GM12878 (cell line): Measurements from ENCODE around the gene AGAP3. TPM values are rescaled to one million over a fixed set of nuclear protein-coding genes. Genes with fewer than 3 reads are reported as not detected.

Source experiments
- BHLHE40 ChIP-seq, 2 experiments: fragments of 450-650 bp in 1 of 2; IDR thresholded peaks; 2 replicates each; pipeline ENCODE4 v1.6.1; 2011 to 2017; ENCODE audit warnings: low read depth in 2 of 2, borderline replicate concordance in 1 of 2, improper control_type of control experiment in 1 of 2, low read length in 1 of 2, mild to moderate bottlenecking in 1 of 2
- BRCA1 ChIP-seq: IDR thresholded peaks from 2 replicates; pipeline ENCODE4 v1.6.1; 2011; ENCODE audit warnings: low read depth, low read length, improper control_type of control experiment
- CUX1 ChIP-seq: IDR thresholded peaks from 2 replicates; pipeline ENCODE4 v1.6.1; 2012; ENCODE audit warnings: improper control_type of control experiment, low read depth, low read length; ENCODE audit not compliant: insufficient replicate concordance
- EP300 ChIP-seq, 2 experiments: fragments of 150-350 bp in 1 of 2; IDR thresholded peaks; 2 replicates each; pipeline ENCODE4 v1.6.1; 2011 to 2012; ENCODE audit warnings: low read depth in 2 of 2, low read length in 2 of 2, borderline replicate concordance in 1 of 2, improper control_type of control experiment in 1 of 2, inconsistent platforms in 1 of 2; ENCODE audit not compliant: control insufficient read depth in 1 of 2
- HCFC1 ChIP-seq: fragments of 150-350 bp; IDR thresholded peaks from 2 replicates; pipeline ENCODE4 v1.6.1; 2014; ENCODE audit warnings: low read length
- KDM1A ChIP-seq: fragments of 200-600 bp; sonication (generic); IDR thresholded peaks from 2 replicates; pipeline ENCODE4 v1.6.1; 2016; ENCODE audit warnings: borderline replicate concordance
- LARP7 ChIP-seq: fragments of 450-650 bp; IDR thresholded peaks from 2 replicates; pipeline ENCODE4 v1.6.1; 2017; ENCODE audit warnings: mild to moderate bottlenecking
- NFYA ChIP-seq: IDR thresholded peaks from 2 replicates; pipeline ENCODE4 v1.6.1; 2011; ENCODE audit warnings: low read depth, mild to moderate bottlenecking, low read length, improper control_type of control experiment, borderline replicate concordance
- POLR2AphosphoS2 ChIP-seq: IDR thresholded peaks from 2 replicates; pipeline ENCODE4 v1.6.1; 2011; ENCODE audit warnings: low read depth, mild to moderate bottlenecking, low read length, improper control_type of control experiment, moderate library complexity
- POU2F2 ChIP-seq: IDR thresholded peaks from 3 replicates; pipeline ENCODE4 v1.6.1; 2011; ENCODE audit warnings: low read depth, mild to moderate bottlenecking, low read length, borderline replicate concordance
- RAD21 ChIP-seq: IDR thresholded peaks from 2 replicates; pipeline ENCODE4 v1.6.1; 2011; ENCODE audit warnings: mild to moderate bottlenecking, low read depth, low read length, moderate library complexity; ENCODE audit not compliant: insufficient read depth
- RCOR1 ChIP-seq: conservative IDR thresholded peaks from 2 replicates; pipeline ENCODE4 v1.6.1; 2012; ENCODE audit warnings: low read depth, low read length, improper control_type of control experiment
- RUNX3 ChIP-seq: IDR thresholded peaks from 2 replicates; pipeline ENCODE4 v1.6.1; 2012; ENCODE audit warnings: low read length, inconsistent platforms
- SMAD1 ChIP-seq: fragments of 450-650 bp; IDR thresholded peaks from 2 replicates; pipeline ENCODE4 v1.6.1; 2018; ENCODE audit warnings: mild to moderate bottlenecking, low read depth; ENCODE audit not compliant: partially characterized antibody
- SMARCA5 ChIP-seq: fragments of 450-650 bp; IDR thresholded peaks from 2 replicates; pipeline ENCODE4 v1.6.1; 2017; ENCODE audit warnings: mild to moderate bottlenecking
- SMC3 ChIP-seq: IDR thresholded peaks from 2 replicates; pipeline ENCODE4 v1.6.1; 2011; ENCODE audit warnings: low read length, improper control_type of control experiment, borderline replicate concordance
- TCF12 ChIP-seq: IDR thresholded peaks from 2 replicates; pipeline ENCODE4 v1.6.1; 2011; ENCODE audit warnings: low read depth, mild to moderate bottlenecking, low read length
- ZNF622 ChIP-seq: fragments of 450-650 bp; IDR thresholded peaks from 2 replicates; pipeline ENCODE4 v1.6.1; 2017; ENCODE audit warnings: mild to moderate bottlenecking, inconsistent platforms
- ZSCAN29 ChIP-seq: fragments of 450-650 bp; IDR thresholded peaks from 2 replicates; pipeline ENCODE4 v1.6.1; 2017; ENCODE audit warnings: mild to moderate bottlenecking, moderate library complexity
- polyA plus RNA-seq, 11 experiments: library from polyadenylated mRNA; depleted of rRNA in 4 of 11; unstranded in 6 of 11; stranded (reverse) in 5 of 11; fragments of >200 nt; fragmentation: Nextera tagmentation in 4 of 11; fragmentation: Illumina TruSeq in 1 of 11; extraction: Ambion mirVana in 4 of 11; extraction: Trizol in 1 of 11; gene quantifications; 1 replicate in 1 of 11; 2 replicates in 10 of 11; pipeline versions ENCODE4 v1.2.1 to v1.2.3, GENCODE V29; 2011 to 2016; ENCODE audit warnings: inconsistent platforms in 2 of 11, missing spikeins in 2 of 11, low read depth in 1 of 11
- total RNA-seq, 4 experiments: library from RNA; depleted of rRNA in 3 of 4; stranded (reverse); fragments of >200 nt in 3 of 4; fragmentation: Illumina TruSeq in 1 of 4; extraction: Trizol in 1 of 4; gene quantifications; 2 replicates each; pipeline versions ENCODE4 v1.2.1 to v1.2.3, GENCODE V29; 2013 to 2021
- TF ChIP-seq, protein P1 (sequence below): fragments of 450-650 bp; IDR thresholded peaks from 2 replicates; pipeline ENCODE4 v1.6.1; 2018; ENCODE audit warnings: borderline replicate concordance, mild to moderate bottlenecking; ENCODE audit not compliant: partially characterized antibody
- TF ChIP-seq, protein P2 (sequence below), 3 experiments: IDR thresholded peaks in 2 of 3; conservative IDR thresholded peaks in 1 of 3; 2 replicates each; pipeline ENCODE4 v1.5.1; 2011; ENCODE audit warnings: low read depth in 3 of 3, low read length in 3 of 3, mild to moderate bottlenecking in 3 of 3, control low read depth in 2 of 3, moderate library complexity in 2 of 3, inconsistent platforms in 1 of 3, mixed read lengths in 1 of 3; ENCODE audit not compliant: control insufficient read depth in 2 of 3, insufficient read depth in 1 of 3; ENCODE audit errors: extremely low read depth in 1 of 3

The AGAP3 gene
- total and polyA plus RNA-seq, 10 of the 15 experiments (the other 5 are each of a cell fraction or from before 2014, with no cell fraction given) = 1.8 to 68.1 (median 15.7) TPM

- TF ChIP-seq, protein P1, sequence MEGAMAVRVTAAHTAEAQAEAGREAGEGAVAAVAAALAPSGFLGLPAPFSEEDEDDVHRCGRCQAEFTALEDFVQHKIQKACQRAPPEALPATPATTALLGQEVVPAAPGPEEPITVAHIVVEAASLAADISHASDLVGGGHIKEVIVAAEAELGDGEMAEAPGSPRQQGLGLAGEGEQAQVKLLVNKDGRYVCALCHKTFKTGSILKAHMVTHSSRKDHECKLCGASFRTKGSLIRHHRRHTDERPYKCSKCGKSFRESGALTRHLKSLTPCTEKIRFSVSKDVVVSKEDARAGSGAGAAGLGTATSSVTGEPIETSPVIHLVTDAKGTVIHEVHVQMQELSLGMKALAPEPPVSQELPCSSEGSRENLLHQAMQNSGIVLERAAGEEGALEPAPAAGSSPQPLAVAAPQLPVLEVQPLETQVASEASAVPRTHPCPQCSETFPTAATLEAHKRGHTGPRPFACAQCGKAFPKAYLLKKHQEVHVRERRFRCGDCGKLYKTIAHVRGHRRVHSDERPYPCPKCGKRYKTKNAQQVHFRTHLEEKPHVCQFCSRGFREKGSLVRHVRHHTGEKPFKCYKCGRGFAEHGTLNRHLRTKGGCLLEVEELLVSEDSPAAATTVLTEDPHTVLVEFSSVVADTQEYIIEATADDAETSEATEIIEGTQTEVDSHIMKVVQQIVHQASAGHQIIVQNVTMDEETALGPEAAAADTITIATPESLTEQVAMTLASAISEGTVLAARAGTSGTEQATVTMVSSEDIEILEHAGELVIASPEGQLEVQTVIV = no peak
- no peak for TF ChIP-seq ZNF622
- TF ChIP-seq RUNX3 = peak; percentile 24; the same call in 1 of the 2 replicates
- no peak for TF ChIP-seq POU2F2
- no peak for TF ChIP-seq BRCA1
- no peak for TF ChIP-seq HCFC1
- TF ChIP-seq, protein P2, sequence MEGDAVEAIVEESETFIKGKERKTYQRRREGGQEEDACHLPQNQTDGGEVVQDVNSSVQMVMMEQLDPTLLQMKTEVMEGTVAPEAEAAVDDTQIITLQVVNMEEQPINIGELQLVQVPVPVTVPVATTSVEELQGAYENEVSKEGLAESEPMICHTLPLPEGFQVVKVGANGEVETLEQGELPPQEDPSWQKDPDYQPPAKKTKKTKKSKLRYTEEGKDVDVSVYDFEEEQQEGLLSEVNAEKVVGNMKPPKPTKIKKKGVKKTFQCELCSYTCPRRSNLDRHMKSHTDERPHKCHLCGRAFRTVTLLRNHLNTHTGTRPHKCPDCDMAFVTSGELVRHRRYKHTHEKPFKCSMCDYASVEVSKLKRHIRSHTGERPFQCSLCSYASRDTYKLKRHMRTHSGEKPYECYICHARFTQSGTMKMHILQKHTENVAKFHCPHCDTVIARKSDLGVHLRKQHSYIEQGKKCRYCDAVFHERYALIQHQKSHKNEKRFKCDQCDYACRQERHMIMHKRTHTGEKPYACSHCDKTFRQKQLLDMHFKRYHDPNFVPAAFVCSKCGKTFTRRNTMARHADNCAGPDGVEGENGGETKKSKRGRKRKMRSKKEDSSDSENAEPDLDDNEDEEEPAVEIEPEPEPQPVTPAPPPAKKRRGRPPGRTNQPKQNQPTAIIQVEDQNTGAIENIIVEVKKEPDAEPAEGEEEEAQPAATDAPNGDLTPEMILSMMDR (IDR thresholded peaks at IDR 0.05 in 2 of 3, conservative IDR thresholded peaks at IDR 0.05 in 1 of 3; ENCODE audit: control insufficient read depth in 2 of 3, extremely low read depth in 1 of 3, insufficient read depth in 1 of 3, low read depth in 3 of 3, low read length in 3 of 3) = peak; percentile 86 to 93 (median 92)
- TF ChIP-seq POLR2AphosphoS2 = no peak
- TF ChIP-seq TCF12 = no peak
- TF ChIP-seq RAD21 = peak; percentile 88
- no peak for TF ChIP-seq RCOR1
- TF ChIP-seq NFYA = no peak
- peak; percentile 73 for TF ChIP-seq SMC3
- no peak for TF ChIP-seq SMARCA5
- TF ChIP-seq CUX1 = no peak
- no peak for TF ChIP-seq KDM1A
- TF ChIP-seq EP300 (IDR thresholded peaks at IDR 0.05; ENCODE audit: borderline replicate concordance in 1 of 2, control insufficient read depth in 1 of 2, low read depth in 2 of 2, low read length in 2 of 2) = no peak
- TF ChIP-seq ZSCAN29 = 0 out of 2 replicates have a peak, but pooled peaks have one; percentile 19
- no peak for TF ChIP-seq SMAD1
- TF ChIP-seq LARP7 = peak; percentile 32; the same call in 1 of the 2 replicates
- no peak for TF ChIP-seq BHLHE40 (IDR thresholded peaks at IDR 0.05; ENCODE audit: borderline replicate concordance in 1 of 2, low read depth in 2 of 2, low read length in 1 of 2)
Measured at GRCh38 chr7:151110941-151111645, 24.8 kb downstream of the AGAP3 start (continued).
